ENCODE results near the gene OR5K1.

DNA sequence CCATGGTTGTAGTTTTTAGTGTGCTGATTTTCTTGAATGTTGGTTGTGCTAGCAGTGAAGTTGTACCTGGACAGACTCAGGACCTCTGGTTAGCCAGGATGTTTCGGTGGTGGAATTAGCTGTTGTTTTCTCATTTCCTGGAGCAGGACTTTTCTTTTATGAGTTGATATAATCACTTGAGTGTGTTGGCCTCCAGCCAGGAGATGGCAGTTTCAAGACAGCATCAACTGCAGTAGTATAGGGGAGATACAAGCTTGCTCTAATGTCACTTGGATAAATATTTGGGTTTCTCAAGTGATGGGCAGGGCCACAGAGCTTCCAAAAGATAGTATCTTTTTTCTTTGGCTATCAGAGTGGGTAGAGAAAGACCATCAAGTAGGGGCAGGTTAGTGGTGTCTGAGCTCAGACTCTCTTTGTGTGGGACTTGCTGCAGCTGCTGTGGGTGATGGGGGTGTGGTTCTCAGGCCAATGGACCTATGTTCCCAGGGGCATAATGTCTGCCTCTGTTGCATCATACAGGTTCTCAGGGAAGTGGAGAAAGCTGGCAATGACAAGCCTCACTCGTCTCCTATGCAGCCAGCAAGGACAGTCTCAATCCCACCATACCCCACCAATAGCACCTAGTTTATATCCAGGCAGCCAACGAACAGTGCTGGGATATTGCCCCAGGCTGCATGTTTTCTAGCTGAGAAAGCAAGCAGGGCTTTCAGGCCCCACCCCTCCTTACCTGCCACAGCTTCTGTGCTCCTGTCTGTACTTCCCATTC lies 19.9 kb downstream of the OR5K1 start:
- no peak for TF ChIP-seq CTCF (IDR thresholded peaks at IDR 0.05; ENCODE audit: low read length)
- no peak for TF ChIP-seq EZH2 (IDR thresholded peaks at IDR 0.05; ENCODE audit: borderline replicate concordance, low read length)

All from OCI-LY1 (cell line).